Measurements from ENCODE around the gene KLF1. TPM values are rescaled to one million over a fixed set of nuclear protein-coding genes. Genes with fewer than 3 reads are reported as not detected.

KLF1 gene
- total RNA-seq, 1 experiment from 2014 or later = 0.22 TPM

- intact Hi-C loops (cut with micrococcal nuclease; ENCODE audit: unreplicated experiment) = no loop called here
- Histone ChIP-seq H3K4me2 (peak overlapping the region; percentile 57), H3K4me1 (replicated peaks; ENCODE audit: insufficient read depth) (no peaks in the 10 kb centered on the region), H3F3A (ENCODE audit: insufficient read depth, low read depth) (peaks cover 26% of the 10 kb centered on the region), H3K36me3 (ENCODE audit: low read depth) (no peaks in the 10 kb centered on the region), H3K27ac (no peak overlapping the region), H3K79me2 (ENCODE audit: low read depth) (no peaks in the 10 kb centered on the region), H2AFZ (no peak overlapping the region), H3K27me3 (ENCODE audit: insufficient read depth, low read depth) (no peaks in the 10 kb centered on the region), H3K9me2 (ENCODE audit: insufficient read depth) (no peaks in the 10 kb centered on the region), H3K9me3 (ENCODE audit: insufficient read depth, low read depth) (no peaks in the 10 kb centered on the region), H3K4me3 (no peak overlapping the region; the same call in 1 of the 2 replicates), H4K20me1 (ENCODE audit: insufficient read depth) (no peaks in the 10 kb centered on the region)
- POLR2A ChIA-PET (ENCODE audit: unreplicated experiment) = interaction anchor here (0.6 kb wide), 1 partner anchor 88 kb away, joined by 3 read pairs; no protein-coding TSS in a partner anchor
- no TSS peak for BruUV-seq (replicated peaks)
- peak in 1 of 2 experiments; percentile 56 for DNase-seq
- CTCF ChIA-PET = interaction anchor here (0.6 to 1.1 kb wide), 4 partner anchors 10 to 122 kb away, joined by 4 to 15 read pairs (median 10); no protein-coding TSS in a partner anchor
- TF ChIP-seq EZH2 (IDR thresholded peaks at IDR 0.05; ENCODE audit: low read depth) (no peak), CTCF (conservative IDR thresholded peaks at IDR 0.05) (no peak)
These were observed 14.7 kb downstream of the KLF1 start for GRCh38 chr19:12872255-12872654.

GRCh38 chr19:12871681-12872080, 15.3 kb downstream of the KLF1 start:
- Histone ChIP-seq H3K36me3 (ENCODE audit: low read depth) (no peaks in the 10 kb centered on the region), H3F3A (ENCODE audit: insufficient read depth, low read depth) (peaks cover 26% of the 10 kb centered on the region), H3K79me2 (ENCODE audit: low read depth) (no peaks in the 10 kb centered on the region), H3K27ac (no peak overlapping the region), H4K20me1 (ENCODE audit: insufficient read depth) (no peaks in the 10 kb centered on the region), H3K9me3 (ENCODE audit: insufficient read depth, low read depth) (no peaks in the 10 kb centered on the region), H2AFZ (no peak overlapping the region), H3K4me2 (no peak overlapping the region), H3K9me2 (ENCODE audit: insufficient read depth) (no peaks in the 10 kb centered on the region), H3K27me3 (ENCODE audit: insufficient read depth, low read depth) (no peaks in the 10 kb centered on the region), H3K4me1 (replicated peaks; ENCODE audit: insufficient read depth) (no peaks in the 10 kb centered on the region), H3K4me3 (no peak overlapping the region)
- DNase-seq = no peak
- intact Hi-C loops (cut with micrococcal nuclease; ENCODE audit: unreplicated experiment) = no loop called here
- POLR2A ChIA-PET (ENCODE audit: unreplicated experiment) = no interaction called here
- BruUV-seq (replicated peaks) = no TSS peak
- CTCF ChIA-PET = interaction anchor here (0.6 kb wide), 1 partner anchor 93 kb away, joined by 15 read pairs; no protein-coding TSS in a partner anchor
- TF ChIP-seq EZH2 (IDR thresholded peaks at IDR 0.05; ENCODE audit: low read depth) (no peak), CTCF (conservative IDR thresholded peaks at IDR 0.05) (no peak)

- H3K36me3 ChIP-seq (ENCODE audit: low read depth) = no peaks in the 10 kb centered on the region
These were observed 18.4 kb downstream of the KLF1 start for GRCh38 chr19:12868540-12869112.

More at GRCh38 chr19:12868540-12869112, 18.4 kb downstream of the KLF1 start:
- no peaks in the 10 kb centered on the region for H3K9me2 ChIP-seq (ENCODE audit: insufficient read depth)
- no peak overlapping the region for H3K27ac ChIP-seq
- peak; percentile 37 to 57 for DNase-seq
- ChIA-PET CTCF (no interaction called here), POLR2A (ENCODE audit: unreplicated experiment) (no interaction called here)
- H3F3A ChIP-seq (ENCODE audit: insufficient read depth, low read depth) = peaks cover 20% of the 10 kb centered on the region; the same call in 1 of the 2 replicates
- intact Hi-C loops (cut with micrococcal nuclease; ENCODE audit: unreplicated experiment) = no loop called here
- H4K20me1 ChIP-seq (ENCODE audit: insufficient read depth) = no peaks in the 10 kb centered on the region
- no peak overlapping the region for H3K4me3 ChIP-seq
- H3K4me2 ChIP-seq = peak overlapping the region; percentile 99; the same call in 1 of the 2 replicates
- H2AFZ ChIP-seq = no peak overlapping the region
- no peaks in the 10 kb centered on the region for H3K79me2 ChIP-seq (ENCODE audit: low read depth)
- H3K4me1 ChIP-seq (replicated peaks; ENCODE audit: insufficient read depth) = no peaks in the 10 kb centered on the region
- no peaks in the 10 kb centered on the region for H3K27me3 ChIP-seq (ENCODE audit: insufficient read depth, low read depth)
- BruUV-seq (replicated peaks) = no TSS peak
- TF ChIP-seq CTCF (conservative IDR thresholded peaks at IDR 0.05) = no peak
- no peak for TF ChIP-seq EZH2 (IDR thresholded peaks at IDR 0.05; ENCODE audit: low read depth)
- H3K9me3 ChIP-seq (ENCODE audit: insufficient read depth, low read depth) = no peaks in the 10 kb centered on the region

Measured in PC-9 (cell line).